CD4-positive, alpha-beta T cell treated with Interleukin-4 for 1 hour (primary cell): ENCODE results near the gene VSIG2.
"Not testable (repeated sequence)": the region's sequence is repeated elsewhere in the genome, so short reads cannot be mapped to it uniquely, and the experiment has no call there.

Source experiments
- DNase-seq, 2 donors: peaks; one replicate each; pipeline ENCODE4 v3.0.0-alpha.2; 2020 to 2022

Gene VSIG2

GRCh38 chr11:124751741-124752470, at the start of gene VSIG2:
Gene VSIG2 (minus strand): TSS chr11:124752255. CDS start chr11:124752137, 118 bp downstream.
- no peak for DNase-seq

GRCh38 chr11:124801014-124801413, 49.0 kb upstream of the VSIG2 start:
- DNase-seq: no peak

- DNase-seq: peak; percentile 77 to 81
These were observed 48.3 kb upstream of the VSIG2 start, which contains the start of gene MSANTD2 for GRCh38 chr11:124800226-124800929. Gene MSANTD2 (minus strand): TSS chr11:124800406. CDS start chr11:124800380, 26 bp downstream.

GRCh38 chr11:124799348-124800225, 47.5 kb upstream of the VSIG2 start:
- peak; percentile 30 to 37 for DNase-seq

- DNase-seq: peak in 1 of 2 donors; percentile 5
These were observed 46.9 kb upstream of the VSIG2 start for GRCh38 chr11:124798991-124799347.

GRCh38 chr11:124796312-124796711, 44.3 kb upstream of the VSIG2 start:
- no peak for DNase-seq

- DNase-seq: peak; percentile 31 to 64
These were observed 41.6 kb upstream of the VSIG2 start for GRCh38 chr11:124793466-124794278.

- no peak for DNase-seq
These were observed 39.7 kb upstream of the VSIG2 start for GRCh38 chr11:124791626-124792341.

GRCh38 chr11:124788521-124788920, 36.5 kb upstream of the VSIG2 start:
- DNase-seq: no peak

GRCh38 chr11:124784051-124784450, 32.0 kb upstream of the VSIG2 start:
- DNase-seq: no peak

- DNase-seq: no peak
These were observed 30.9 kb upstream of the VSIG2 start for GRCh38 chr11:124783002-124783401.

- no peak for DNase-seq
These were observed 27.5 kb upstream of the VSIG2 start for GRCh38 chr11:124779568-124779967.

GRCh38 chr11:124778281-124778680, 26.2 kb upstream of the VSIG2 start:
- no peak for DNase-seq

- no peak for DNase-seq
These were observed 25.0 kb upstream of the VSIG2 start for GRCh38 chr11:124776865-124777645.

- not testable (repeated sequence) for DNase-seq
These were observed 18.9 kb upstream of the VSIG2 start for GRCh38 chr11:124770959-124771358.

- no peak for DNase-seq
These were observed 18.0 kb upstream of the VSIG2 start for GRCh38 chr11:124769806-124770774.

GRCh38 chr11:124768914-124769313, 16.9 kb upstream of the VSIG2 start:
- DNase-seq: no peak

GRCh38 chr11:124766156-124766555, 14.1 kb upstream of the VSIG2 start:
- no peak for DNase-seq

GRCh38 chr11:124763156-124763947, 11.3 kb upstream of the VSIG2 start:
- DNase-seq: peak; percentile 84 to 85
